ENCODE data around the gene MYL7. TPM values are rescaled to one million over a fixed set of nuclear protein-coding genes. Genes with fewer than 3 reads are reported as not detected.
"Not testable (repeated sequence)": the region's sequence is repeated elsewhere in the genome, so short reads cannot be mapped to it uniquely, and the experiment has no call there.

Gene MYL7
- total and polyA plus RNA-seq, 2 donors: 1.9 to 2.7 TPM

DNA sequence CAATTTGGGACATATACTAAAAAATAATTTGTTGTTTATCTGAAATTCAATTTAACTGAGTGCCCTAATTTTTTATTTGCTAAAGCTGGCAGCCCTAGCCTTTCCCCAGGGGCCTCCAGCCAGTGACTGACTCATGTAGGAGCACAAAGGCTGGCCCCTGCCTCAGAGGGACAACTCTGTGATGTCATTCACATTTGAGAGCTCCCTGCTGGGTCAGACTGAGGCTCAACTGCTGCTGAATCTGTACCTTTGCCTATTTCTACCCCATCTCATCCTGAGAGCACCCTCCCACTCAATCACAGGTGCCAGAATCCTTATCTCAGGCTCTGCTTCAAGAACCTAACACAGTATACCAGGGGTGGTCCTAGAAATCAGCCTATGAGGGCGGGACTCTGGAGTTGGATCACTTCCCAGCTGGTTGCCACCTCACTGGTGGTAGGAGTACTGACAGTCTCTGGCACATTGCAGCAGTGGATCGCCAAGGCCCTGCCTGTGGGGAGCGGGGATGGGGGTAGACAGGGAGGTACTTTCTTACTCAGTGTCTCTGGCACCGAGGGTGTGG, 36.5 kb upstream of the MYL7 start:
- H3K4me3 ChIP-seq (ENCODE audit: low read depth, low read length): no peak overlapping the region
- H3K36me3 ChIP-seq (ENCODE audit: insufficient read depth): no peaks in the 10 kb centered on the region
- H3K27ac ChIP-seq (ENCODE audit: low read depth): no peak overlapping the region
- DNase-seq (ENCODE audit: extremely low spot score): no peak
- no peaks in the 10 kb centered on the region for H3K4me1 ChIP-seq (ENCODE audit: insufficient read depth)
- 75% methylated on average over 4 of the region's 4 CpGs for WGBS

DNA sequence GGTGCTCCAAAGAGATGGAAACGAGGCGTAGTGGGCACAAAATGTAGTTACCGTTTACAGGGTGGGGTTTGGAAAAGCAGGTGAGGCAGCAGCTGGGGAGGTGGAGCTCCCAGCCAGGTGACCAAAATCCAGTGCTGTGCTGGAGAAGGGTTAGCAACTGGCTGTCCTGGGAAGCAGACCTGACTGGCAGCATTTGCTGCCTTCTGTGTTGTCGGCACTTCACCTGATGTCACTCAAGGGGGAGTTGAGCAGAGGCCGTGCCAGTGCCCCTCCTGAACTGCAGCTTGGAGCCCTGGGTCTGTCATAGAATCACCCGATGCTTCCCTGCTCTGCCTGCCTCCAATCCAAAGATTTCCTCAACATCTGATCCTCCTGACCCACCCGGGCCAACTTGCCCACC, 35.4 kb upstream of the MYL7 start:
- DNase-seq (ENCODE audit: extremely low spot score): no peak
- H3K36me3 ChIP-seq (ENCODE audit: insufficient read depth): no peaks in the 10 kb centered on the region
- no peak overlapping the region for H3K27ac ChIP-seq (ENCODE audit: low read depth)
- H3K4me1 ChIP-seq (ENCODE audit: insufficient read depth): no peaks in the 10 kb centered on the region
- WGBS: 71% methylated on average over 7 of the region's 7 CpGs
- no peak overlapping the region for H3K4me3 ChIP-seq (ENCODE audit: low read depth, low read length)

DNA sequence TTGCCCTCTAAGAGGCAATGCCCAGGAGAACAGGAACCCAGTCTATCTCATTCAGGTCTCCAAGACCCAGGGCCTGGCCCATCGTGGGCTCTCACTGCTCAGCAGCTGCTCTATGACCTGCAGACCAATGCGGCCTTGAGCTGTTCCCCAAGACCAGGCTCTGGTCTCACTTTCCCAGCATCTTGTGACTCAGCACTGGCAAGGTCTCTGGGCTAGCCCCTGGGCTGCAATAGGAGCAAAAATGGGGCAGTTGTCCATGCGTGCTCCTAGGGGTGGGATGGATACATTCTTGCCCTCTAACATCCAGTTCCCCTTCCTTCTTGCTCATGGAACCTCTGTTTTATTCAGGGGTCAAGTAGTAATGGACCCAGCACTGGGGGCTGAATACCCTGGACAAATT, 34.6 kb upstream of the MYL7 start:
- no peak for DNase-seq (ENCODE audit: extremely low spot score)
- no peaks in the 10 kb centered on the region for H3K4me1 ChIP-seq (ENCODE audit: insufficient read depth)
- 87% methylated on average over 3 of the region's 3 CpGs for WGBS
- no peak overlapping the region for H3K4me3 ChIP-seq (ENCODE audit: low read depth, low read length)
- no peaks in the 10 kb centered on the region for H3K36me3 ChIP-seq (ENCODE audit: insufficient read depth)
- no peak overlapping the region for H3K27ac ChIP-seq (ENCODE audit: low read depth)

DNA sequence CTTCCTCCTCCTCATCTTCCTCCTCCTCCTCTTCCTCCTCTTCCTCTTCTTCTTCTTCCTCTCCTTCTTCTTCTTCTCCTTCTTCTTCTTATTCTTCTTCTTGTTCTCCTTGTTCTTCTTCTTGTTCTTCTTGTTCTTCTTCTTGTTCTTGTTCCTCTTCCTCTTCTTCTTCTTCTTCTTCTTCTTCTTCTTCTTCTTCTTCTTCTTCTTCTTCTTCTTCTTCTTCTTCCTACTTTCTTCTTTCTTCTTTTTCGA, 33.5 kb upstream of the MYL7 start:
- H3K4me1 ChIP-seq (ENCODE audit: insufficient read depth): not testable (repeated sequence)
- 65% methylated on average over 1 of the region's 1 CpG for WGBS

DNA sequence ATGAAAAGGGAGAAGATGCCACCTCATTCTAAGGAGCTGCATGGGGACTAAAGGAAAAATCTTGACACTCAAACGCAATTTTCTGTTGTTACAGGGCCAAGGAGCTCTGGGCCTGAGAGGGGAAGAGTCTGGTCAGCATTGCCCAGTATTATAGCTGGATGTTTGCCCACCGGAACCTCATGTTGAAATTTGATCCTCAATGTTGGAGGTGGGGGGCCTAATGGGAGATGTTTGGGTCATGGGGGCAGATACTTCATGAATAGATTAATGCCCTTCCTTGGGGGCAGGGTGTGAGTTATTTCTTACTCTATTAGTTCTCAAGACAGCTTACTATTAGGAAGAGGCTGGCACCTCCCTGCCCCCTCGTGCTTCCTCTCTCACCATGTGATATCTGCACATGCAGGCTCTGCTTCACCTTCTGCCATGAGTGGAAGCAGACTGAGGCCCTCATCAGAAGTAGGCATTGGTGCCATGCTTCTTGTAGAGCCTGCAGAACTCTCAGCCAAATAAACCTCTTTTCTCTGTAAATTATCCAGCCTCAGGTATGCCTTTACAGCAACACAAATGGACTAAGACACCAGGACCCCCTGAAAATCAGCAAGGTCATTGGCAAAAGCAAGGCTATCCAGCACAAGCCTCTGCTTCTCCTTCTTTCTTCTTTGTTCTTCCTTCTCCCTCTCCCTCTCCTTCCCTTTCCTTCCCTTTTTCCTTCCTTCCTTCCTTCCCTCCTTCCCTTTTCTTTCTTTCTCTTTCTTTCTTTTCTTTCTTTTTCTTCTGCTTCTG, 33.0 kb upstream of the MYL7 start:
- H3K27ac ChIP-seq (ENCODE audit: low read depth): no peak overlapping the region
- H3K4me3 ChIP-seq (ENCODE audit: low read depth, low read length): no peak overlapping the region
- no peaks in the 10 kb centered on the region for H3K36me3 ChIP-seq (ENCODE audit: insufficient read depth)
- H3K4me1 ChIP-seq (ENCODE audit: insufficient read depth): no peaks in the 10 kb centered on the region
- no peak for DNase-seq (ENCODE audit: extremely low spot score)
- WGBS: 40% methylated on average over 3 of the region's 3 CpGs

More for the DNA sequence above, 33.5 kb upstream of the MYL7 start:
- DNase-seq (ENCODE audit: extremely low spot score); H3K27ac ChIP-seq (ENCODE audit: low read depth); H3K4me3 ChIP-seq (ENCODE audit: low read depth, low read length); H3K36me3 ChIP-seq (ENCODE audit: insufficient read depth): not testable (repeated sequence)

DNA sequence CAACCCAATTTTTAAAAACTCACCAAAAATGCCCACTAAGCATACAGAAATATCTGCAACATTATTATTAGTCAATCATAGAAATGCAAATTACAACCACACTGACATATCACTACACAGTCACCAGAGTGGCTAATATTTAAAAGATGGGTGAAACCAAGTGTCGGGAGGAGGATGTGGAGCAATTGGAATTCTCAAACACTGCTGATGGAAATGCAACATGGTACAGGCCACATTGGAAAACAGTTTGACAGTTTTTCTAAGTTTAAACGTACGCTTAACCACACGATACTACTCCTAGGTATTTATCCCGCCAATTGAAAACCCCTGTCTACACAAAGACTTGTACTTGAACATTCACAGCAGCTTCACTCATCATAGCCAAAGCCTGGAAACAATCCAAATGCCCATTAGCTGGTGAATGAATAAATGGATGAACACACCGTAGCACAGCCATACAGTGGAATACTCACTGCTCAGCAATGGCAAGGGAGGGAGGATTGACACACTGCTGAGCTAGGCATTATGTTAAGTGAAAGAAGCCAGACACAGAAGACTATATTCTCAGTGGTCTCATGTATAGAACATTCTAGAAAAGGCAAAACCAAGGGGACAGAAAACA, 31.8 kb upstream of the MYL7 start:
- Histone ChIP-seq H3K4me1 (ENCODE audit: insufficient read depth) (no peaks in the 10 kb centered on the region), H3K36me3 (ENCODE audit: insufficient read depth) (no peaks in the 10 kb centered on the region), H3K4me3 (ENCODE audit: low read depth, low read length) (no peak overlapping the region), H3K27ac (ENCODE audit: low read depth) (no peak overlapping the region)
- 87% methylated on average over 6 of the region's 6 CpGs for WGBS
- no peak for DNase-seq (ENCODE audit: extremely low spot score)

DNA sequence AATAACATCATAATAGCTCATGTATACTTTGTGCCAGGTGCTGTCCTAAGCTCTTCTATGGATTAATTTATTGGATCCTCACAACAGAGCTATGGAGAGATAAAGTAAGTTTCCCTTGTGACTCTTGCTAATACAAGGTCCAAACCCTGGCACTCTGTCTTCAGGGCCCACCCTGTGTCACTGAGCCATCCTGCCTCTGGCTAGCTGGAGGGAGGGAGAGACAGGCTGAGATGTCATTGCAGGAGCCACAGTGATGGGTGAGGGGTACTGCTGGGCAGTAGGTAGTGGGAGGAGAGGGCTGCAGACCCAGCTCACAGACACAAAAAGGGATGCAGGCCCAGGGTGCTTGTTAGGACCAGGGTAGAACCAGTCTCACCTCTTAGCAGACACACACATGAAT, 31.2 kb upstream of the MYL7 start:
- H3K4me1 ChIP-seq (ENCODE audit: insufficient read depth): no peaks in the 10 kb centered on the region
- no peak overlapping the region for H3K4me3 ChIP-seq (ENCODE audit: low read depth, low read length)
- H3K36me3 ChIP-seq (ENCODE audit: insufficient read depth): no peaks in the 10 kb centered on the region
- no peak for DNase-seq (ENCODE audit: extremely low spot score)
- no peak overlapping the region for H3K27ac ChIP-seq (ENCODE audit: low read depth)

DNA sequence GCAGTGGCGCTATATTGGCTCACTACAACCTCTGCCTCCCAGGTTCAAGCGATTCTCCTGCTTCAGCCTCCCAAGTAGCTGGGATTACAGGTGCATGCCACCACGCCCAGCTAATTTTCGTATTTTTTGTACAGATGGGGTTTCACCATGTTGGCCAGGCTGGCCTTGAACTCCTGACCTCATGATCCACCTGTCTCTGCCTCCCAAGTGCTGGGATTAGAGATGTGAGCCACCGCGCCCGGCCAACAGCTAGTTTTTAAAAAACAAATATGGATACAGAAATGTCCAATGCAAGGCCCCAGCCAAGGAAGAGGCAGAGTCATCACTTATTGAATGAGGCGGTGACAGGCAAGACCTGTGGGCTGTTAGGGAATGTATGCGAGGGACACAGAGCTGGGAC, 30.8 kb upstream of the MYL7 start:
- not testable (repeated sequence) for H3K36me3 ChIP-seq (ENCODE audit: insufficient read depth); H3K27ac ChIP-seq (ENCODE audit: low read depth); H3K4me3 ChIP-seq (ENCODE audit: low read depth, low read length); DNase-seq (ENCODE audit: extremely low spot score); H3K4me1 ChIP-seq (ENCODE audit: insufficient read depth)
- WGBS: 93% methylated on average over 9 of the region's 9 CpGs

DNA sequence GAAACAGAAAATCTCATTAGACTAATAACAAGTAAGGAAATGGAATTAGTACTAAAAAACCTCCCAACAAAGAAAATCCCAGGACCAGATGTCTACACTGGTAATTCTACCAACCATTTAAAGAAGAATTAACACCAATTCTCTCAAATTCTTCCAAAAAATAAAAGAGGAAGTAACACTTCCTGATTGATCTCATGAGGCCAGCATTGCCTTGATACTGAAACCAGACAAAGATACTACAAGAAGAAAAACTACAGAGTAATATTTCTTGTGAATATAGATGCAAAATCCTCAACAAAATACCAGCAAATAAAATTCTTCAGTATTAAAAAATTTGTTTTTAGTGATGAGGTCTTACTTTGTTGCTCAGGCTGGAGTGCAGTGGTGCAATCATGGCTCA, 26.8 kb upstream of the MYL7 start:
- no peak overlapping the region for H3K4me3 ChIP-seq (ENCODE audit: low read depth, low read length)
- H3K36me3 ChIP-seq (ENCODE audit: insufficient read depth): no peaks in the 10 kb centered on the region
- DNase-seq (ENCODE audit: extremely low spot score): no peak
- H3K27ac ChIP-seq (ENCODE audit: low read depth): no peak overlapping the region
- H3K4me1 ChIP-seq (ENCODE audit: insufficient read depth): no peaks in the 10 kb centered on the region

DNA sequence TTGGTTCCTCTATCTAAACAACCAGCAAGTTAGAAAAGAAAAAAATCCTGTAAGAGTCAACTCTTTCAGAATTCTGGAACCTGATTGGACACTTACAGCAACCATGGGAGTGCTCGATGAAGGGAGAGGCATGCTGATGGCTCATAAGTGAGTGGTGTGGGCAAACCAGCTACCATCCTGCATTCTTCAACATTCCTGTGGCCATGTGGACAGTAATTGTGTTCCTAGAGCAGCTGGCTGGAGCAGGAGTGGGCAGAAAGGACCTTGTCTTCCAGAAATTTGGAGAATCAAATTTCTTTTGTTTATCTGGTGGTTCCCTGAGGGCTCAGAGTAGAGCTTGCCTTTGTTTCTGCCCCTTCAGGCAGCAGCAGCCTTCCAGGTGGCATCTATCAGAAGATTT, 22.5 kb upstream of the MYL7 start:
- Histone ChIP-seq H3K36me3 (ENCODE audit: insufficient read depth) (no peaks in the 10 kb centered on the region), H3K4me3 (ENCODE audit: low read depth, low read length) (no peak overlapping the region), H3K27ac (ENCODE audit: low read depth) (no peak overlapping the region), H3K4me1 (ENCODE audit: insufficient read depth) (no peaks in the 10 kb centered on the region)
- DNase-seq (ENCODE audit: extremely low spot score): no peak
- 47% methylated on average over 1 of the region's 1 CpG for WGBS

DNA sequence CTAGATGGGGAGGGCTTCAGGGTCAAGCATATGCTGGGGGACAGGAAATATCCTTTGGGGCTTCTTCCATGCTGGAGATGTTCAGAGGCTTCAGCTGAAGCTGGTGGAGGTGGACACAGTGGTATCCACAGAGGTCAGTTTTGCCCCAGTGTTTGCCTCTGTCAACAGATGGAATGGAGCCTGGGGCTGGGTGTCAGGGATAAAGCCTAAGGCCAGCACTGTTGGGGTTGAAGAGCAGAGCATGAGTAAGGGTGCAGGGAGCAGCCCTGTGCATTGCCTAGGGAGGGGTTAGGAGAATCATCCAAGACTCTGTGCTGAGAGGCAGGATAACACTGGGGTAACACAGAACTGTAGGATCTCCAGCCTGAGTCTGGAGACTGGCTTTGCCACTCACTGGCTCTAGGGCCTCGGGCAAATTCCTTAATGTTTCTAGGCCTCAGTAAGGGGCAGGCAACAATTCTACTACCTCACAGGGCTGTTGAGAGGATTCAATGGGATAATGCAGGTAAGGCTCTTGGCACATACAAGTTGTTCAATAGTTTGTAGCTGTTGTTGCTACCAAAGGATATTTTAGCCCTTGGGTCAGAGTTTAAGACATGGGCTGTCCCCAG, 21.8 kb upstream of the MYL7 start:
- H3K36me3 ChIP-seq (ENCODE audit: insufficient read depth): no peaks in the 10 kb centered on the region
- H3K27ac ChIP-seq (ENCODE audit: low read depth): no peak overlapping the region
- no peak for DNase-seq (ENCODE audit: extremely low spot score)
- WGBS: 74% methylated on average over 1 of the region's 1 CpG
- H3K4me1 ChIP-seq (ENCODE audit: insufficient read depth): no peaks in the 10 kb centered on the region
- no peak overlapping the region for H3K4me3 ChIP-seq (ENCODE audit: low read depth, low read length)

DNA sequence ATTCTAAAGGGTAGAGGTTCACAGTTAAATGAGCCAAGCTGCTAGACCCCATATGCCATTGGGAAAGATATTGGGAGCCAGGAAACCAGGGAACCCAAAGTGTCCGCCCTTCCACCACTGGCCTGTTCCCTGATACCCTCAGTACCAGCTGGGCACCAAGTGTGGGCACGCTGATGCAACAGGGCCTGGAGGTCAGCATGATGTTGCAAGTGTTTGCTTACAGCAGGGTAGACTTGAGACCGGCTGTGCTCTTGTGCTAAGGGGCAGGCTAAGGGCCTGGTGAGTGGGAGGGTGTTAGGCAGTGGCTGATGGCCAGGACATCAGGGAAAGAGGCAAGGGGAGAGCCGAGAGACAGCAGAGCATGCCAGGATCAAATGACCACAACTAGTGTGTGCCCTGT, 21.0 kb upstream of the MYL7 start:
- no peak overlapping the region for H3K4me3 ChIP-seq (ENCODE audit: low read depth, low read length)
- no peaks in the 10 kb centered on the region for H3K36me3 ChIP-seq (ENCODE audit: insufficient read depth)
- no peak overlapping the region for H3K27ac ChIP-seq (ENCODE audit: low read depth)
- 80% methylated on average over 4 of the region's 4 CpGs for WGBS
- DNase-seq (ENCODE audit: extremely low spot score): no peak
- H3K4me1 ChIP-seq (ENCODE audit: insufficient read depth): no peaks in the 10 kb centered on the region

DNA sequence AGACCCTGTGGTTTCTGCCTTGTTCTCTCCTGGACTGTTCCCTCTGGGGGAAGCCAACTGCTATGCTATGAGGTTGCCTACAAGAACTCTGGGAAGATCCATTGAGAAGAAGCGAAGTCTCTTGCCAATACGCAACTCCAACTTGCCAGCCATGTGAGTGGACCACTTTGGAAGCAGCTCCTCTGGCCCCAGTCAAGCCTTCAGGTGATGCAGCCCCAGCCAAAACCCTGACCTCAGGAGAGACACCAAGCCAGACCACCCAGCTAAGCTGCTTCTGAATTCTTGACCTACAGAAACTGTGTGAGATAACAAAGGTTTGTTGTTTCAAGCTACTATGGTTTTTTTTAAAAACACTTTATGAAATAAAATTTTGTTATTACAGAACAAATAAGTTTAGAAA, 20.2 kb upstream of the MYL7 start:
- H3K27ac ChIP-seq (ENCODE audit: low read depth): no peak overlapping the region
- H3K36me3 ChIP-seq (ENCODE audit: insufficient read depth): no peaks in the 10 kb centered on the region
- H3K4me1 ChIP-seq (ENCODE audit: insufficient read depth): no peaks in the 10 kb centered on the region
- no peak for DNase-seq (ENCODE audit: extremely low spot score)
- no peak overlapping the region for H3K4me3 ChIP-seq (ENCODE audit: low read depth, low read length)
- WGBS: 95% methylated on average over 2 of the region's 2 CpGs

DNA sequence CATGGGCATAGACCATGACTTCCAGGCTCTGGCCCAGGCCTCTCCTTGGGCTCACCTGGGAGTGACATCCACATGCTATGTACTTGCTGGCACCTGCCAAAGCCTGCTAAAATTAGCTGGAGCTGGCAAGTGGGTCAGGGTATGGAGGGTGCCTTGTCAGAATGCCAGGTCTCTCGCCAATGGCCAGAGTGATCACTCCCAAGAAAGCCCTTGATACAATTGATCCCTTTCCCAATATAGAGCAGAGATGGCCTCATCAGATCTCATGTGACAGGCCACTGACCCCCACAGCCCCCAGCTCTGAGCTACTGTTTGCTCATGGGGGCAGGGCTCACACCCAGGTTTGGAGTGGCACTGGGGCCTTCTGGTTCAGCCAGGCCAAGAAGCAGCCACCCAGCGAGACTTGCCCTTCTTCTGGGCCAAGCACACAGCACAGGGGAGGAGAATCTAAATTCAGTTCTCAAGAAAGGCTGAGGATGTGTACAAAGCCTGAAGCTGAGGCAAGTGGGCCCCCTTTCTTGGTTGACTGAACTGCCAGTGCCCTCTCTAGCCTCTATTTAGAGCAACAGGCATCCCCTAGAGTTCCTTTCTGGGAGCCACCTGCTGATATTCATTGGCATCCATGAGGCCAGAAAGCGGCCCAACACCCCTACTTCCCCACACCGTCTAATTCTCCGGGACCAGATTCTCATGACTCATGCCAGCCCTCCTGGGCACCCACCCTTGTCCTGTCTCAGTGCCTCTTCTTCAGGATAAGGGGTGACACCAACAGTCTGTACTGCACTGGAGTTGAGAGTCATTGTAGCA, 18.9 kb upstream of the MYL7 start:
- H3K4me3 ChIP-seq (ENCODE audit: low read depth, low read length): no peak overlapping the region
- no peak for DNase-seq (ENCODE audit: extremely low spot score)
- 92% methylated on average over 5 of the region's 5 CpGs for WGBS

More for the DNA sequence above, 18.9 kb upstream of the MYL7 start:
- H3K36me3 ChIP-seq (ENCODE audit: insufficient read depth): no peaks in the 10 kb centered on the region
- H3K27ac ChIP-seq (ENCODE audit: low read depth): no peak overlapping the region
- no peaks in the 10 kb centered on the region for H3K4me1 ChIP-seq (ENCODE audit: insufficient read depth)
